Measurements from ENCODE around the gene NT5C1A.

NT5C1A gene

GRCh38 chr1:39671793-39672550 lies at the start of gene NT5C1A:
Gene NT5C1A, minus strand, starts transcription at chr1:39672107. Its CDS starts 69 bp downstream, at chr1:39672038.
- peak; percentile 47 for DNase-seq (ENCODE audit: insufficient read length, low spot score)
- FAIRE-seq: peak; percentile 64

GRCh38 chr1:39721664-39722063 lies 49.8 kb upstream of the NT5C1A start:
- no peak for FAIRE-seq
- DNase-seq (ENCODE audit: insufficient read length, low spot score): no peak

- FAIRE-seq (peak; percentile 92), DNase-seq (ENCODE audit: insufficient read length, low spot score) (no peak)
Measured at GRCh38 chr1:39720094-39720999, 48.4 kb upstream of the NT5C1A start.

- FAIRE-seq: no peak
- no peak for DNase-seq (ENCODE audit: insufficient read length, low spot score)
Measured at GRCh38 chr1:39717809-39718208, 45.9 kb upstream of the NT5C1A start.

GRCh38 chr1:39713557-39713956 lies 41.6 kb upstream of the NT5C1A start:
- DNase-seq (ENCODE audit: insufficient read length, low spot score) (no peak), FAIRE-seq (no peak)

GRCh38 chr1:39711966-39712340 lies 40.0 kb upstream of the NT5C1A start:
- FAIRE-seq: no peak
- no peak for DNase-seq (ENCODE audit: insufficient read length, low spot score)

GRCh38 chr1:39711104-39711965 lies 39.4 kb upstream of the NT5C1A start:
- FAIRE-seq (no peak), DNase-seq (ENCODE audit: insufficient read length, low spot score) (no peak)

- FAIRE-seq (no peak), DNase-seq (ENCODE audit: insufficient read length, low spot score) (no peak)
Measured at GRCh38 chr1:39707506-39707905, 35.6 kb upstream of the NT5C1A start.

- FAIRE-seq: no peak
- DNase-seq (ENCODE audit: insufficient read length, low spot score): no peak
Measured at GRCh38 chr1:39704757-39705156, 32.9 kb upstream of the NT5C1A start.

- FAIRE-seq: no peak
- no peak for DNase-seq (ENCODE audit: insufficient read length, low spot score)
Measured at GRCh38 chr1:39701049-39701439, 29.1 kb upstream of the NT5C1A start.

- no peak for DNase-seq (ENCODE audit: insufficient read length, low spot score)
- no peak for FAIRE-seq
Measured at GRCh38 chr1:39700348-39700747, 28.4 kb upstream of the NT5C1A start.

GRCh38 chr1:39699419-39699818 lies 27.5 kb upstream of the NT5C1A start:
- FAIRE-seq: no peak
- DNase-seq (ENCODE audit: insufficient read length, low spot score): no peak

GRCh38 chr1:39698568-39698967 lies 26.7 kb upstream of the NT5C1A start:
- DNase-seq (ENCODE audit: insufficient read length, low spot score) (no peak), FAIRE-seq (no peak)

GRCh38 chr1:39696448-39696847 lies 24.5 kb upstream of the NT5C1A start:
- no peak for DNase-seq (ENCODE audit: insufficient read length, low spot score)
- FAIRE-seq: no peak

GRCh38 chr1:39695016-39695415 lies 23.1 kb upstream of the NT5C1A start:
- DNase-seq (ENCODE audit: insufficient read length, low spot score) (no peak), FAIRE-seq (no peak)

GRCh38 chr1:39694026-39694425 lies 22.1 kb upstream of the NT5C1A start:
- DNase-seq (ENCODE audit: insufficient read length, low spot score): no peak

GRCh38 chr1:39692152-39693074 lies 20.5 kb upstream of the NT5C1A start:
- no peak for FAIRE-seq
- no peak for DNase-seq (ENCODE audit: insufficient read length, low spot score)

More at GRCh38 chr1:39694026-39694425, 22.1 kb upstream of the NT5C1A start:
- no peak for FAIRE-seq

- FAIRE-seq: peak; percentile 35
- peak; percentile 72 for DNase-seq (ENCODE audit: insufficient read length, low spot score)
Measured at GRCh38 chr1:39691383-39692151, 19.7 kb upstream of the NT5C1A start, which contains the start of gene HPCAL4. Gene HPCAL4, minus strand, starts transcription at chr1:39691433. Its CDS starts 6,830 bp downstream, at chr1:39684603.
